Smooth muscle cell (in vitro differentiated cells): ENCODE data around the gene FBXL3. TPM values are rescaled to one million over a fixed set of nuclear protein-coding genes. Genes with fewer than 3 reads are reported as not detected.
A peak's percentile ranks its signal among the peaks of the same experiment; 100 is the strongest.

Source experiments
- DNase-seq: peaks from one replicate; lab custom pipeline; 2025; ENCODE audit not compliant: unreplicated experiment; lab: John Stamatoyannopoulos, UW
- H2AFZ ChIP-seq: fragments of 200-600 bp; sonication (generic); 2 replicates; pipeline ENCODE4 v1.6.0; 2016; ENCODE audit warnings: antibody characterized with exemption, low read depth, mild to moderate bottlenecking
- H3F3A ChIP-seq: fragments of 200-600 bp; sonication (generic); 2 replicates; pipeline ENCODE4 v1.6.0; 2017; ENCODE audit warnings: antibody characterized with exemption, low read depth
- H3K27ac ChIP-seq: fragments of 200-600 bp; sonication (generic); 2 replicates; pipeline ENCODE4 v1.5.1; 2016; ENCODE audit warnings: low read depth, mild to moderate bottlenecking
- H3K27me3 ChIP-seq: fragments of 200-600 bp; sonication (generic); 2 replicates; pipeline ENCODE4 v1.6.1; 2016; ENCODE audit warnings: low read depth, mild to moderate bottlenecking
- H3K36me3 ChIP-seq: fragments of 200-600 bp; sonication (generic); 2 replicates; pipeline ENCODE4 v1.5.1; 2016; ENCODE audit warnings: low read depth
- H3K4me1 ChIP-seq: fragments of 200-600 bp; sonication (generic); 2 replicates; pipeline ENCODE4 v1.5.1; 2016; ENCODE audit warnings: low read depth
- H3K4me2 ChIP-seq: fragments of 200-600 bp; sonication (generic); 2 replicates; pipeline ENCODE4 v1.6.0; 2016; ENCODE audit warnings: mild to moderate bottlenecking
- H3K4me3 ChIP-seq: fragments of 200-600 bp; sonication (generic); 2 replicates; pipeline ENCODE4 v1.5.1; 2016; ENCODE audit warnings: mild to moderate bottlenecking
- H3K79me2 ChIP-seq: fragments of 200-600 bp; sonication (generic); 2 replicates; pipeline ENCODE4 v1.6.0; 2016; ENCODE audit warnings: low read depth, mild to moderate bottlenecking
- H3K9ac ChIP-seq: fragments of 200-600 bp; sonication (generic); 2 replicates; pipeline ENCODE4 v1.6.0; 2016; ENCODE audit warnings: low read depth
- H3K9me3 ChIP-seq: fragments of 200-600 bp; sonication (generic); replicated peaks from 2 replicates; pipeline ENCODE4 v1.5.1; 2016; ENCODE audit warnings: low read depth
- H4K20me1 ChIP-seq: fragments of 200-600 bp; sonication (generic); 2 replicates; pipeline ENCODE4 v1.6.0; 2016; ENCODE audit warnings: low read depth
- WGBS: methylation state at CpG from one replicate; pipeline ENCODE4 v1.1.7; 2016; ENCODE audit warnings: low lambda C conversion rate; 5-methylcytosine and 5-hydroxymethylcytosine counted together
- polyA plus RNA-seq: library from polyadenylated mRNA; unstranded; fragments of >200 nt; fragmentation: Nextera tagmentation; extraction: Ambion mirVana; gene quantifications from 2 replicates; pipeline ENCODE4 v1.2.1, GENCODE V29; 2016
- total RNA-seq: library from RNA; depleted of rRNA; stranded (reverse); fragments of >200 nt; gene quantifications from 2 replicates; pipeline ENCODE4 v1.2.3, GENCODE V29; 2014
- TF ChIP-seq, protein P1 (sequence below): fragments of 200-600 bp; sonication (generic); IDR thresholded peaks from 2 replicates; pipeline ENCODE4 v1.5.1; 2017; ENCODE audit warnings: borderline replicate concordance, mild to moderate bottlenecking, antibody characterized with exemption; ENCODE audit not compliant: insufficient read depth, poor library complexity, severe bottlenecking

The FBXL3 gene, protein sequence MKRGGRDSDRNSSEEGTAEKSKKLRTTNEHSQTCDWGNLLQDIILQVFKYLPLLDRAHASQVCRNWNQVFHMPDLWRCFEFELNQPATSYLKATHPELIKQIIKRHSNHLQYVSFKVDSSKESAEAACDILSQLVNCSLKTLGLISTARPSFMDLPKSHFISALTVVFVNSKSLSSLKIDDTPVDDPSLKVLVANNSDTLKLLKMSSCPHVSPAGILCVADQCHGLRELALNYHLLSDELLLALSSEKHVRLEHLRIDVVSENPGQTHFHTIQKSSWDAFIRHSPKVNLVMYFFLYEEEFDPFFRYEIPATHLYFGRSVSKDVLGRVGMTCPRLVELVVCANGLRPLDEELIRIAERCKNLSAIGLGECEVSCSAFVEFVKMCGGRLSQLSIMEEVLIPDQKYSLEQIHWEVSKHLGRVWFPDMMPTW
- total RNA-seq (54.7 and 58.8 TPM in 2 replicates), polyA plus RNA-seq (19.0 and 25.2 TPM in 2 replicates)

DNA sequence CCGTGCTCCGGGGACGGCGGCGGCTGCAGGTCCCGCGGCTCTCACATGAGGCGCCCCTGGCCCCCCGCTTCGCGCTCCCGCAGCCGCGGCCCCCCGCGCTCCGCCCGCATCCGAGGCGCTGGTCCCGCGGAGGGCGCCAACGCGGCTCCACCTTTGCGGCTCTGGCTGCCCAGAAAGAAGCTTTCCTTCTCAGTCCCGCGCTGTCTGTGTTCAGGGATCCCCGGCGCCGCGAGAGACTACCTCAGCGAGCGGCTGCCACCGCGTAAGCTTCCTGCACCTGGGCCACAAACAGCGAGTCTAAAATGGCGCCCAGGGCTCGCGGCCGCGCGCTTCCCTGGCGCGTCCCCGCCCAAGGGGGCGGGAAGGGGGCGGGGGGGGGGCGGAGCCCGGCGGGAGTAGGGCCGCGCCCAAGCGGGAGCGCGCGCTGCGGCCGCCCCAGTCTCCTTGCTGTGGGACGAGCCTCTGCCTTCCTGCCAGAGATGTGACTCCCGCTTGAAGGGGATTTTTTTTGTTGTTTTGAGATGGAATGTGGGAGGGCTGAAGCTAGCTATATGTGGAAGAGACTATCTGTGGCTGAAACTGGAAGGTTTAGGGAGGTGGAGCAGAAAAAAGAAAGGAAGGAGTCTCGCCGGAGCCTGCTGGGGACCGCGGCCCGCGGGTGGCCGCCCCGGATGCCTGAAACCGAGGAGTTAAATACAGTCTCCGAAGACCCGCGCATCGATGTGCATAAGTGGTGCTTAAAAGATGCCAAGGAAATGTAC lies at the start of gene FBXL3:
FBXL3 (minus strand) TSS at position 299 of the 761 bp plus-strand sequence. CDS start 5,299 bp downstream, outside the sequence.
- TF ChIP-seq, protein P1, sequence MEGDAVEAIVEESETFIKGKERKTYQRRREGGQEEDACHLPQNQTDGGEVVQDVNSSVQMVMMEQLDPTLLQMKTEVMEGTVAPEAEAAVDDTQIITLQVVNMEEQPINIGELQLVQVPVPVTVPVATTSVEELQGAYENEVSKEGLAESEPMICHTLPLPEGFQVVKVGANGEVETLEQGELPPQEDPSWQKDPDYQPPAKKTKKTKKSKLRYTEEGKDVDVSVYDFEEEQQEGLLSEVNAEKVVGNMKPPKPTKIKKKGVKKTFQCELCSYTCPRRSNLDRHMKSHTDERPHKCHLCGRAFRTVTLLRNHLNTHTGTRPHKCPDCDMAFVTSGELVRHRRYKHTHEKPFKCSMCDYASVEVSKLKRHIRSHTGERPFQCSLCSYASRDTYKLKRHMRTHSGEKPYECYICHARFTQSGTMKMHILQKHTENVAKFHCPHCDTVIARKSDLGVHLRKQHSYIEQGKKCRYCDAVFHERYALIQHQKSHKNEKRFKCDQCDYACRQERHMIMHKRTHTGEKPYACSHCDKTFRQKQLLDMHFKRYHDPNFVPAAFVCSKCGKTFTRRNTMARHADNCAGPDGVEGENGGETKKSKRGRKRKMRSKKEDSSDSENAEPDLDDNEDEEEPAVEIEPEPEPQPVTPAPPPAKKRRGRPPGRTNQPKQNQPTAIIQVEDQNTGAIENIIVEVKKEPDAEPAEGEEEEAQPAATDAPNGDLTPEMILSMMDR: no peak
- peak within 1 kb of the TSS; percentile 97 for H3K4me3 ChIP-seq
- H3K4me2 ChIP-seq: peak within 1 kb of the TSS; percentile 95
- H3K27me3 ChIP-seq: no peaks in the 10 kb centered on the region
- H3K27ac ChIP-seq: peak within 1 kb of the TSS; percentile 87
- 1% methylated on average over 71 of the region's 74 CpGs for WGBS
- H3K79me2 ChIP-seq: peaks cover 47% of the 10 kb centered on the region
- H2AFZ ChIP-seq: peak within 1 kb of the TSS; percentile 99
- H4K20me1 ChIP-seq: peaks cover 44% of the 10 kb centered on the region
- peak; percentile 66 for DNase-seq
- no peaks in the 10 kb centered on the region for H3K36me3 ChIP-seq
- H3K9ac ChIP-seq: peak within 1 kb of the TSS; percentile 93
- peaks cover 11% of the 10 kb centered on the region for H3F3A ChIP-seq
- peaks cover 31% of the 10 kb centered on the region for H3K4me1 ChIP-seq
- H3K9me3 ChIP-seq: no peaks in the 10 kb centered on the region

DNA sequence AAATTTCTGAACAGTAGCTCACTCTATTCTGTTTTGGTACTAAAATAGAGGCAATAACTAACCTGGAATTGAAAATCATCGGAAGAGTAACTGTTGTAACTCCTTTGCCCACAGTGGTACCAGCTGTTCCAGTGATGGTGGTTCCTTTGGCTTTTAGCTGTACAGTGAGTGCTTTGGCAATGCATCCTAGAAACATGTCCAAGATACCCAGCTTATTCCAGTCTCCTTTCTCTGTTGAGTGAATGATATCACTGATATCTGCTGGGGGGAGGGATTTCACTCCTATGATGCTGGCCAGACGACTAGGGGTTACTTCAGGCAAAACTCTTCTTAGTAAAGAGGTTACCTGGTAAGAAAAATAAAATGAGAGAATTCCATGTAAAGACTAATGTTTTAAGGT lies 40.6 kb upstream of the FBXL3 start:
- H3K4me1 ChIP-seq: no peaks in the 10 kb centered on the region
- no peaks in the 10 kb centered on the region for H3K27me3 ChIP-seq
- no peak overlapping the region for H3K4me3 ChIP-seq
- no peaks in the 10 kb centered on the region for H4K20me1 ChIP-seq
- no peak overlapping the region for H3K9ac ChIP-seq
- TF ChIP-seq, protein P1: no peak
- H3K9me3 ChIP-seq: no peaks in the 10 kb centered on the region
- no peak overlapping the region for H2AFZ ChIP-seq
- H3K79me2 ChIP-seq: no peaks in the 10 kb centered on the region
- no peak for DNase-seq
- peaks cover 19% of the 10 kb centered on the region for H3K36me3 ChIP-seq
- no peak overlapping the region for H3K27ac ChIP-seq
- no peak overlapping the region for H3K4me2 ChIP-seq
- 95% methylated on average over 2 of the region's 2 CpGs for WGBS
- H3F3A ChIP-seq: no peaks in the 10 kb centered on the region

DNA sequence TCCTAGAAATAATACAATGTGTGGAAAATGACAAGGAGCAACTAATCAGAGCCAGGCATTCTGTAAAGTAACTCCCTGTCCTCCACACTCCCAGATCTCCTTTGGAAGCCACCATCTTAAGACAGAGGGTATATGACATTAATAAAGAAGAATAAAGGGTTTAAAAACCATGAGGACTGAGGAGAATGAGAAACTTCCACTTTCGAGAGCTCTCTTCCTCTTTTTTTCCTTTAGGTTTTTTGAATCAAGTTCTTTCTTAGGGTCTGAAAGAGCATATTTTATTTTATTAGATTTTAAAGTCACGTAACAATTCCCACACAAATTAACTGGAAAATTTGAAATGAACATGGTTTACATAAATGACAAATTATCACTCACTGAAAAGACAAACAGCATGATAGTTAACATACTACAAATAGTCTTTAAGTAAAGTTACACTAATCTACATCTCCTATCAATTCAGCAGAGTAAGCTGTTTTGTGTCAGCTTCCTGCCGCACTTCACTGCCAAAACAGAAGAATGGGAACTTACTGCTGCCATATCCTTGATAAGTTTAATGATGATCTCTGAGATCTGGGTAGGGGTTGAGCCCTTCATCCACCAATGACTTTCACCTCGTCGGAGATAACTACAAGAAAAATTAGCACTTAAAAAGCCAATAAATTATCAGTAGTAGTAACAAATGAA lies 38.6 kb upstream of the FBXL3 start:
- H4K20me1 ChIP-seq: no peaks in the 10 kb centered on the region
- no peaks in the 10 kb centered on the region for H3K9me3 ChIP-seq
- TF ChIP-seq, protein P1: no peak
- no peaks in the 10 kb centered on the region for H3F3A ChIP-seq
- peaks cover 26% of the 10 kb centered on the region for H3K36me3 ChIP-seq
- H3K4me1 ChIP-seq: no peaks in the 10 kb centered on the region
- H3K27me3 ChIP-seq: no peaks in the 10 kb centered on the region
- whole genome bisulfite sequencing: 59% methylated on average over 5 of the region's 5 CpGs
- no peak overlapping the region for H2AFZ ChIP-seq
- H3K4me3 ChIP-seq: no peak overlapping the region
- H3K4me2 ChIP-seq: no peak overlapping the region
- no peak overlapping the region for H3K27ac ChIP-seq
- DNase-seq: no peak
- H3K79me2 ChIP-seq: no peaks in the 10 kb centered on the region
- no peak overlapping the region for H3K9ac ChIP-seq
